ENCODE measurements around the gene C6. TPM values are rescaled to one million over a fixed set of nuclear protein-coding genes. Genes with fewer than 3 reads are reported as not detected.
"Not testable (repeated sequence)": the region's sequence is repeated elsewhere in the genome, so short reads cannot be mapped to it uniquely, and the experiment has no call there.

The C6 gene
- total RNA-seq, 1 experiment from 2014 or later = not detected

GRCh38 chr5:41219658-41220269 lies 6.4 kb upstream of the C6 start:
- Histone ChIP-seq H3K27me3 (replicated peaks) (no peaks in the 10 kb centered on the region), H3K4me3 (no peak overlapping the region), H3K27ac (no peak overlapping the region), H3K36me3 (no peaks in the 10 kb centered on the region), H3K4me1 (replicated peaks) (no peaks in the 10 kb centered on the region), H3K9me3 (replicated peaks) (no peaks in the 10 kb centered on the region)
- no peak for DNase-seq (ENCODE audit: low read depth in 1 of 2, low spot score in 2 of 2)

- H3K36me3 ChIP-seq = no peaks in the 10 kb centered on the region
- no peak overlapping the region for H3K4me3 ChIP-seq
- no peak overlapping the region for H3K27ac ChIP-seq
- H3K9me3 ChIP-seq (replicated peaks) = no peaks in the 10 kb centered on the region
- DNase-seq (ENCODE audit: low read depth in 1 of 2, low spot score in 2 of 2) = no peak
- H3K4me1 ChIP-seq (replicated peaks) = no peaks in the 10 kb centered on the region
- H3K27me3 ChIP-seq (replicated peaks) = no peaks in the 10 kb centered on the region
Observed at GRCh38 chr5:41218929-41219657, 5.8 kb upstream of the C6 start.

GRCh38 chr5:41214182-41214581 lies 850 bp upstream of the C6 start:
- Histone ChIP-seq H3K4me1 (replicated peaks) (no peaks in the 10 kb centered on the region), H3K36me3 (no peaks in the 10 kb centered on the region), H3K27me3 (replicated peaks) (no peaks in the 10 kb centered on the region), H3K4me3 (no peak overlapping the region), H3K9me3 (replicated peaks) (no peaks in the 10 kb centered on the region), H3K27ac (no peak overlapping the region)
- DNase-seq (ENCODE audit: low read depth in 1 of 2, low spot score in 2 of 2) = no peak

GRCh38 chr5:41212935-41213334 lies 397 bp downstream of the C6 start:
- Histone ChIP-seq H3K36me3 (no peaks in the 10 kb centered on the region), H3K9me3 (replicated peaks) (no peaks in the 10 kb centered on the region), H3K4me3 (no peak overlapping the region), H3K27ac (no peak overlapping the region), H3K27me3 (replicated peaks) (no peaks in the 10 kb centered on the region), H3K4me1 (replicated peaks) (no peaks in the 10 kb centered on the region)
- no peak for DNase-seq (ENCODE audit: low read depth in 1 of 2, low spot score in 2 of 2)

GRCh38 chr5:41211417-41211816 lies 1.9 kb downstream of the C6 start:
- Histone ChIP-seq H3K9me3 (replicated peaks) (no peaks in the 10 kb centered on the region), H3K36me3 (no peaks in the 10 kb centered on the region), H3K27me3 (replicated peaks) (no peaks in the 10 kb centered on the region), H3K4me3 (no peak overlapping the region), H3K27ac (no peak overlapping the region), H3K4me1 (replicated peaks) (no peaks in the 10 kb centered on the region)
- DNase-seq (ENCODE audit: low read depth in 1 of 2, low spot score in 2 of 2) = no peak

- not testable (repeated sequence) for H3K4me3 ChIP-seq; H3K27ac ChIP-seq; H3K27me3 ChIP-seq (replicated peaks); H3K9me3 ChIP-seq (replicated peaks); DNase-seq (ENCODE audit: low read depth in 1 of 2, low spot score in 2 of 2); H3K4me1 ChIP-seq (replicated peaks); H3K36me3 ChIP-seq
Observed at GRCh38 chr5:41205475-41205874, 7.9 kb downstream of the C6 start.

- H3K9me3 ChIP-seq (replicated peaks) = no peaks in the 10 kb centered on the region
- H3K4me1 ChIP-seq (replicated peaks) = no peaks in the 10 kb centered on the region
- no peak for DNase-seq (ENCODE audit: low read depth in 1 of 2, low spot score in 2 of 2)
- H3K4me3 ChIP-seq = no peak overlapping the region
- H3K27me3 ChIP-seq (replicated peaks) = no peaks in the 10 kb centered on the region
- no peak overlapping the region for H3K27ac ChIP-seq
- no peaks in the 10 kb centered on the region for H3K36me3 ChIP-seq
Observed at GRCh38 chr5:41203033-41203432, 10.3 kb downstream of the C6 start.

- no peak overlapping the region for H3K4me3 ChIP-seq
- H3K27ac ChIP-seq = no peak overlapping the region
- H3K9me3 ChIP-seq (replicated peaks) = no peaks in the 10 kb centered on the region
- DNase-seq (ENCODE audit: low read depth in 1 of 2, low spot score in 2 of 2) = no peak
- no peaks in the 10 kb centered on the region for H3K4me1 ChIP-seq (replicated peaks)
- H3K27me3 ChIP-seq (replicated peaks) = no peaks in the 10 kb centered on the region
- H3K36me3 ChIP-seq = no peaks in the 10 kb centered on the region
Observed at GRCh38 chr5:41201082-41201772, 12.1 kb downstream of the C6 start.

GRCh38 chr5:41200506-41200905 lies 12.8 kb downstream of the C6 start:
- H3K36me3 ChIP-seq = no peaks in the 10 kb centered on the region
- DNase-seq (ENCODE audit: low read depth in 1 of 2, low spot score in 2 of 2) = no peak
- no peak overlapping the region for H3K4me3 ChIP-seq
- H3K9me3 ChIP-seq (replicated peaks) = no peaks in the 10 kb centered on the region
- H3K27me3 ChIP-seq (replicated peaks) = no peaks in the 10 kb centered on the region
- no peaks in the 10 kb centered on the region for H3K4me1 ChIP-seq (replicated peaks)
- no peak overlapping the region for H3K27ac ChIP-seq

GRCh38 chr5:41199660-41200059 lies 13.7 kb downstream of the C6 start:
- H3K36me3 ChIP-seq = no peaks in the 10 kb centered on the region
- H3K4me3 ChIP-seq = no peak overlapping the region
- no peaks in the 10 kb centered on the region for H3K4me1 ChIP-seq (replicated peaks)
- H3K27ac ChIP-seq = no peak overlapping the region
- no peaks in the 10 kb centered on the region for H3K9me3 ChIP-seq (replicated peaks)
- DNase-seq (ENCODE audit: low read depth in 1 of 2, low spot score in 2 of 2) = no peak
- H3K27me3 ChIP-seq (replicated peaks) = no peaks in the 10 kb centered on the region

GRCh38 chr5:41196197-41196596 lies 17.1 kb downstream of the C6 start:
- Histone ChIP-seq H3K4me1 (replicated peaks) (no peaks in the 10 kb centered on the region), H3K4me3 (no peak overlapping the region), H3K27ac (no peak overlapping the region), H3K27me3 (replicated peaks) (no peaks in the 10 kb centered on the region), H3K36me3 (no peaks in the 10 kb centered on the region), H3K9me3 (replicated peaks) (no peaks in the 10 kb centered on the region)
- no peak for DNase-seq (ENCODE audit: low read depth in 1 of 2, low spot score in 2 of 2)

GRCh38 chr5:41195228-41195627 lies 18.1 kb downstream of the C6 start:
- Histone ChIP-seq H3K4me3 (no peak overlapping the region), H3K27me3 (replicated peaks) (no peaks in the 10 kb centered on the region), H3K27ac (no peak overlapping the region), H3K36me3 (no peaks in the 10 kb centered on the region), H3K4me1 (replicated peaks) (no peaks in the 10 kb centered on the region), H3K9me3 (replicated peaks) (no peaks in the 10 kb centered on the region)
- DNase-seq (ENCODE audit: low read depth in 1 of 2, low spot score in 2 of 2) = no peak

GRCh38 chr5:41194339-41194738 lies 19.0 kb downstream of the C6 start:
- no peak overlapping the region for H3K27ac ChIP-seq

GRCh38 chr5:41193456-41194205 lies 19.7 kb downstream of the C6 start:
- Histone ChIP-seq H3K4me3 (no peak overlapping the region), H3K27me3 (replicated peaks) (no peaks in the 10 kb centered on the region), H3K9me3 (replicated peaks) (no peaks in the 10 kb centered on the region), H3K4me1 (replicated peaks) (no peaks in the 10 kb centered on the region), H3K36me3 (no peaks in the 10 kb centered on the region), H3K27ac (no peak overlapping the region)
- DNase-seq (ENCODE audit: low read depth in 1 of 2, low spot score in 2 of 2) = no peak

More at GRCh38 chr5:41194339-41194738, 19.0 kb downstream of the C6 start:
- no peaks in the 10 kb centered on the region for H3K27me3 ChIP-seq (replicated peaks)
- no peaks in the 10 kb centered on the region for H3K4me1 ChIP-seq (replicated peaks)
- no peak for DNase-seq (ENCODE audit: low read depth in 1 of 2, low spot score in 2 of 2)
- no peak overlapping the region for H3K4me3 ChIP-seq
- H3K9me3 ChIP-seq (replicated peaks) = no peaks in the 10 kb centered on the region
- H3K36me3 ChIP-seq = no peaks in the 10 kb centered on the region
